ENCODE data around the gene SAMD4B. TPM values are rescaled to one million over a fixed set of nuclear protein-coding genes. Genes with fewer than 3 reads are reported as not detected.

Gene SAMD4B
- total RNA-seq, 1 donor = 85.0 TPM

DNA sequence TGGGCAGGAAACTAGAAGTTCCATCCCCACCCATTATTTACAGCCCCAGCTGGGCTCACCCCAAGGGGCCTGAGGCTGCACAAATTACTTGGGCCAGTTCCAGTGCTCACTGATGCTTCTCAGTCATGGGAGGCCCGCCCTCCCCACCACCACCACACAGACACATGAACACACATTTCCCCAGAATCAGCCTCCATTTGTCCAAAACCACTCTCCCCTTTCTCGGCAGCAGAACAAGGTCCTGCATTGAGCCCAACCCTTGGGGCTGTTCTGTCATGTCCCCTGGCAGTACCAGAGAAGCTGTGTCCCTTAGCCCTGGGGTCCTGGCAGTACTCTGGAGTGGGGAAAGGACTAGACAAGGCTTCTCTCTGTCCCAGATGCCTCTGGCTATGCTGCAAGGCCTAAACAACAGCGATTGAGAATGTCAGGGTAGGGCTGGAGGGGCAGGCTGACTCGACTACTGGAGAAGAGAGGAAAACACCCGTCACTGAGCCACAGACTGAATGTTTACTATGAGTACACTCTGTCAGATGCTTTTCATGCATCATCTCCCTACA lies 21.8 kb downstream of the SAMD4B start:
- peaks cover 52% of the 10 kb centered on the region for H3K36me3 ChIP-seq (ENCODE audit: insufficient read depth, low read length)
- H3K9me3 ChIP-seq (ENCODE audit: low read depth, low read length) = no peaks in the 10 kb centered on the region
- no peak overlapping the region for H2AFZ ChIP-seq (ENCODE audit: low read length)
- peak; percentile 84 for DNase-seq (ENCODE audit: insufficient read length, low spot score, missing footprints)
- H3K4me3 ChIP-seq (ENCODE audit: insufficient read depth, low read length) = no peak overlapping the region
- TF ChIP-seq CTCF (IDR thresholded peaks at IDR 0.05; ENCODE audit: extremely low read depth, low read depth, low read length) = no peak
- peak overlapping the region; percentile 16 for H3K4me2 ChIP-seq (ENCODE audit: insufficient read depth, low read length)
- no peaks in the 10 kb centered on the region for H3K27me3 ChIP-seq (ENCODE audit: insufficient read depth, low read length)
- peak overlapping the region; percentile 74 for H3K27ac ChIP-seq (ENCODE audit: low read depth, low read length)
- H3K4me1 ChIP-seq (ENCODE audit: insufficient read depth, low read length) = peaks cover 26% of the 10 kb centered on the region
- peaks cover 8% of the 10 kb centered on the region for H4K20me1 ChIP-seq (ENCODE audit: insufficient read depth, low read length)
- H3K79me2 ChIP-seq (ENCODE audit: insufficient read depth, low read length) = peaks cover 42% of the 10 kb centered on the region

- H3K79me2 ChIP-seq (ENCODE audit: insufficient read depth, low read length) = peaks cover 43% of the 10 kb centered on the region
- H3K4me1 ChIP-seq (ENCODE audit: insufficient read depth, low read length) = peaks cover 26% of the 10 kb centered on the region
- peaks cover 8% of the 10 kb centered on the region for H4K20me1 ChIP-seq (ENCODE audit: insufficient read depth, low read length)
Measured at GRCh38 chr19:39365531-39365930, 23.3 kb downstream of the SAMD4B start.

GRCh38 chr19:39369200-39369599 lies 27.0 kb downstream of the SAMD4B start:
- no peaks in the 10 kb centered on the region for H4K20me1 ChIP-seq (ENCODE audit: insufficient read depth, low read length)
- H3K4me1 ChIP-seq (ENCODE audit: insufficient read depth, low read length) = peaks cover 23% of the 10 kb centered on the region
- DNase-seq (ENCODE audit: insufficient read length, low spot score, missing footprints) = no peak
- no peak overlapping the region for H3K4me3 ChIP-seq (ENCODE audit: insufficient read depth, low read length)
- H3K4me2 ChIP-seq (ENCODE audit: insufficient read depth, low read length) = no peak overlapping the region
- H3K79me2 ChIP-seq (ENCODE audit: insufficient read depth, low read length) = peaks cover 44% of the 10 kb centered on the region
- no peak for TF ChIP-seq CTCF (IDR thresholded peaks at IDR 0.05; ENCODE audit: extremely low read depth, low read depth, low read length)
- no peak overlapping the region for H2AFZ ChIP-seq (ENCODE audit: low read length)
- H3K27me3 ChIP-seq (ENCODE audit: insufficient read depth, low read length) = no peaks in the 10 kb centered on the region
- no peaks in the 10 kb centered on the region for H3K9me3 ChIP-seq (ENCODE audit: low read depth, low read length)
- H3K36me3 ChIP-seq (ENCODE audit: insufficient read depth, low read length) = peaks cover 54% of the 10 kb centered on the region
- H3K27ac ChIP-seq (ENCODE audit: low read depth, low read length) = no peak overlapping the region

More at GRCh38 chr19:39365531-39365930, 23.3 kb downstream of the SAMD4B start:
- Histone ChIP-seq H3K4me2 (ENCODE audit: insufficient read depth, low read length) (no peak overlapping the region), H3K27me3 (ENCODE audit: insufficient read depth, low read length) (no peaks in the 10 kb centered on the region), H3K4me3 (ENCODE audit: insufficient read depth, low read length) (no peak overlapping the region), H3K9me3 (ENCODE audit: low read depth, low read length) (no peaks in the 10 kb centered on the region), H3K27ac (ENCODE audit: low read depth, low read length) (no peak overlapping the region), H3K36me3 (ENCODE audit: insufficient read depth, low read length) (peaks cover 52% of the 10 kb centered on the region), H2AFZ (ENCODE audit: low read length) (no peak overlapping the region)
- no peak for TF ChIP-seq CTCF (IDR thresholded peaks at IDR 0.05; ENCODE audit: extremely low read depth, low read depth, low read length)
- no peak for DNase-seq (ENCODE audit: insufficient read length, low spot score, missing footprints)

- Histone ChIP-seq H3K4me2 (ENCODE audit: insufficient read depth, low read length) (no peak overlapping the region), H3K79me2 (ENCODE audit: insufficient read depth, low read length) (peaks cover 45% of the 10 kb centered on the region), H3K9me3 (ENCODE audit: low read depth, low read length) (no peaks in the 10 kb centered on the region), H2AFZ (ENCODE audit: low read length) (no peak overlapping the region), H3K27me3 (ENCODE audit: insufficient read depth, low read length) (no peaks in the 10 kb centered on the region), H3K27ac (ENCODE audit: low read depth, low read length) (no peak overlapping the region), H3K36me3 (ENCODE audit: insufficient read depth, low read length) (peaks cover 53% of the 10 kb centered on the region), H3K4me1 (ENCODE audit: insufficient read depth, low read length) (peaks cover 20% of the 10 kb centered on the region), H3K4me3 (ENCODE audit: insufficient read depth, low read length) (no peak overlapping the region), H4K20me1 (ENCODE audit: insufficient read depth, low read length) (no peaks in the 10 kb centered on the region)
- TF ChIP-seq CTCF (IDR thresholded peaks at IDR 0.05; ENCODE audit: extremely low read depth, low read depth, low read length) = no peak
- no peak for DNase-seq (ENCODE audit: insufficient read length, low spot score, missing footprints)
Measured at GRCh38 chr19:39370735-39371134, 28.5 kb downstream of the SAMD4B start.

Measured in osteoblast (primary cell).